GM23338 (cell line): ENCODE data around the gene CACHD1. TPM values are rescaled to one million over a fixed set of nuclear protein-coding genes. Genes with fewer than 3 reads are reported as not detected.
A peak's percentile ranks its signal among the peaks of the same experiment; 100 is the strongest.

Source experiments
- ATAC-seq: fragments of 200-7000 bp; cut with Tn5 transposase; 3 replicates; pipeline ENCODE4 v1.9.1; 2020
- DNase-seq: peaks from one replicate; pipeline ENCODE4 v3.0.0-alpha.2; 2015; ENCODE audit warnings: low spot score
- H2AFZ ChIP-seq: fragments of 200-600 bp; sonication (generic); 2 replicates; pipeline ENCODE4 v1.8.0; 2016; ENCODE audit warnings: antibody characterized with exemption, mild to moderate bottlenecking, moderate library complexity
- H3F3A ChIP-seq: fragments of 200-600 bp; sonication (generic); replicated peaks from 2 replicates; pipeline ENCODE4 v1.8.0; 2017; ENCODE audit warnings: antibody characterized with exemption, mixed run types, low read depth
- H3K27ac ChIP-seq: fragments of 200-600 bp; sonication (generic); 2 replicates; pipeline ENCODE4 v1.6.1; 2016; ENCODE audit warnings: low read depth
- H3K27me3 ChIP-seq: fragments of 200-600 bp; sonication (generic); 2 replicates; pipeline ENCODE4 v1.8.0; 2016; ENCODE audit warnings: mild to moderate bottlenecking, mixed run types, moderate library complexity; ENCODE audit not compliant: insufficient read depth
- H3K36me3 ChIP-seq: fragments of 200-600 bp; sonication (generic); 2 replicates; pipeline ENCODE4 v1.8.0; 2016; ENCODE audit warnings: mild to moderate bottlenecking; ENCODE audit not compliant: insufficient read depth
- H3K4me1 ChIP-seq: fragments of 200-600 bp; sonication (generic); 2 replicates; pipeline ENCODE4 v1.8.0; 2016; ENCODE audit warnings: mild to moderate bottlenecking, moderate library complexity; ENCODE audit not compliant: insufficient read depth
- H3K4me2 ChIP-seq: fragments of 200-600 bp; sonication (generic); 2 replicates; pipeline ENCODE4 v1.7.1; 2017; ENCODE audit warnings: mixed run types
- H3K4me3 ChIP-seq: fragments of 200-600 bp; sonication (generic); 2 replicates; pipeline ENCODE4 v1.6.1; 2016; ENCODE audit warnings: mixed run types
- H3K79me2 ChIP-seq: fragments of 200-600 bp; sonication (generic); replicated peaks from 2 replicates; pipeline ENCODE4 v1.8.0; 2017; ENCODE audit warnings: mild to moderate bottlenecking; ENCODE audit not compliant: insufficient read depth
- H3K9me2 ChIP-seq: fragments of 200-600 bp; sonication (generic); 2 replicates; pipeline ENCODE4 v1.8.0; 2017; ENCODE audit not compliant: insufficient read depth
- H4K20me1 ChIP-seq: fragments of 200-600 bp; sonication (generic); replicated peaks from 2 replicates; pipeline ENCODE4 v1.8.0; 2017; ENCODE audit warnings: mild to moderate bottlenecking; ENCODE audit not compliant: insufficient read depth
- H3K27ac Mint-ChIP-seq: 2 replicates; pipeline ENCODE4 v1.8.0; 2020; ENCODE audit warnings: inconsistent platforms, mild to moderate bottlenecking, moderate library complexity, mixed read lengths
- H3K27me3 Mint-ChIP-seq: 3 replicates; pipeline ENCODE4 v1.8.0; 2022; ENCODE audit warnings: low read depth, mild to moderate bottlenecking, moderate library complexity, mixed read lengths, inconsistent platforms; ENCODE audit not compliant: insufficient read depth, poor library complexity
- H3K36me3 Mint-ChIP-seq: 3 replicates; pipeline ENCODE4 v1.8.0; 2021; ENCODE audit warnings: low read depth, mild to moderate bottlenecking, inconsistent platforms, moderate library complexity, mixed read lengths
- H3K4me1 Mint-ChIP-seq: 3 replicates; pipeline ENCODE4 v1.8.0; 2020; ENCODE audit warnings: mild to moderate bottlenecking, inconsistent platforms, mixed read lengths
- H3K4me3 Mint-ChIP-seq: 3 replicates; pipeline ENCODE4 v1.8.0; 2021; ENCODE audit warnings: moderate library complexity, mild to moderate bottlenecking, inconsistent platforms, mixed read lengths
- H3K9me3 Mint-ChIP-seq: 3 replicates; pipeline ENCODE4 v1.8.0; 2020; ENCODE audit warnings: moderate library complexity, mild to moderate bottlenecking, inconsistent platforms, mixed read lengths
- CREB1 ChIP-seq: fragments of 250-450 bp; sonication (Bioruptor Pico); IDR thresholded peaks from 2 replicates; pipeline ENCODE4 v1.5.0; 2020; ENCODE audit warnings: low read depth, mild to moderate bottlenecking, moderate library complexity
- CTCF ChIP-seq, 2 experiments: fragments of 200-600 bp in 1 of 2; sonication (generic) in 1 of 2; conservative IDR thresholded peaks; 2 replicates each; pipeline versions ENCODE4 v1.5.1 to v1.6.1; 2016 to 2017; ENCODE audit warnings: antibody characterized with exemption in 2 of 2, low read depth in 2 of 2, mild to moderate bottlenecking in 2 of 2, moderate library complexity in 1 of 2
- ETS1 ChIP-seq: IDR thresholded peaks from 2 replicates; pipeline ENCODE4 v1.6.1; 2016; ENCODE audit warnings: antibody characterized with exemption
- EZH2 ChIP-seq: fragments of 200-600 bp; sonication (generic); IDR thresholded peaks from one replicate; pipeline ENCODE4 v1.8.0; 2017; ENCODE audit warnings: antibody characterized with exemption, mild to moderate bottlenecking, low read depth; ENCODE audit not compliant: unreplicated experiment
- ZNF331 ChIP-seq: fragments of 250-450 bp; sonication (Bioruptor Pico); IDR thresholded peaks from 2 replicates; pipeline ENCODE4 v1.5.0; 2020; ENCODE audit warnings: low read depth, mild to moderate bottlenecking, moderate library complexity
- ZNF462 ChIP-seq: fragments of 250-450 bp; sonication (Bioruptor Pico); IDR thresholded peaks from 2 replicates; pipeline ENCODE4 v1.5.0; 2020; ENCODE audit warnings: mild to moderate bottlenecking, moderate library complexity
- polyA plus RNA-seq: library from polyadenylated mRNA; unstranded; fragments of >200 nt; fragmentation: Nextera tagmentation; extraction: Ambion mirVana; gene quantifications from 2 replicates; pipeline ENCODE4 v1.2.1, GENCODE V29; 2016
- total RNA-seq: library from RNA; depleted of rRNA; stranded (reverse); fragments of >200 nt; shearing (Covaris generic); gene quantifications from 2 replicates; pipeline ENCODE4 v1.2.3, GENCODE V29; 2014

The CACHD1 gene
- total and polyA plus RNA-seq, 2 experiments from 2014 or later: 12.6 to 43.7 TPM

- Histone ChIP-seq H2AFZ (no peak overlapping the region), H3K4me2 (no peak overlapping the region), H3K79me2 (no peaks in the 10 kb centered on the region), H3K27me3 (no peaks in the 10 kb centered on the region), H3K4me3 (no peak overlapping the region), H3F3A (no peaks in the 10 kb centered on the region), H3K27ac (peak overlapping the region; percentile 32; the same call in 1 of the 2 replicates), H3K4me1 (peaks cover 33% of the 10 kb centered on the region), H3K36me3 (peaks cover 4% of the 10 kb centered on the region), H3K9me2 (no peaks in the 10 kb centered on the region), H4K20me1 (no peaks in the 10 kb centered on the region)
- ATAC-seq (no peak), DNase-seq (peak; percentile 24)
- TF ChIP-seq CREB1 (no peak), CTCF (conservative IDR thresholded peaks at IDR 0.05; ENCODE audit: low read depth in 2 of 2) (no peak), ETS1 (no peak), EZH2 (no peak), ZNF462 (CRISPR knock-in tag) (no peak), ZNF331 (CRISPR knock-in tag) (no peak)
- no peak overlapping the region for H3K4me3 Mint-ChIP-seq
- no peaks in the 10 kb centered on the region; the same call in 2 of the 3 replicates for H3K9me3 Mint-ChIP-seq
- peaks cover 35% of the 10 kb centered on the region for H3K36me3 Mint-ChIP-seq
- peaks cover 30% of the 10 kb centered on the region for H3K4me1 Mint-ChIP-seq
- H3K27ac Mint-ChIP-seq: peak overlapping the region; percentile 77
- no peaks in the 10 kb centered on the region for H3K27me3 Mint-ChIP-seq
Observed at GRCh38 chr1:64691626-64692025, 221.7 kb downstream of the CACHD1 start.
